HCT116 (cell line): ENCODE results near the gene PPP2R3A. TPM values are rescaled to one million over a fixed set of nuclear protein-coding genes. Genes with fewer than 3 reads are reported as not detected.
"Not testable (repeated sequence)": the region's sequence is repeated elsewhere in the genome, so short reads cannot be mapped to it uniquely, and the experiment has no call there.

Experiments used
- ATAC-seq: fragments of 200-7000 bp; cut with Tn5 transposase; 2 replicates; pipeline ENCODE4 v1.9.1; 2020; ENCODE audit warnings: mild to moderate bottlenecking, moderate library complexity
- BruUV-seq: library from RNA; stranded (reverse); fragments of 400-500 nt; replicated peaks from 2 replicates; lab custom pipeline; 2021; lab: Mats Ljungman, UMichigan
- CTCF ChIA-PET: fragments of 300-600 bp; sonication (Branson Sonifier 250); formaldehyde crosslinking; loops from one replicate; lab custom pipeline; 2021; ENCODE audit warnings: antibody characterized with exemption; lab: Charles Lee
- POLR2A ChIA-PET: fragments of 300-600, 350-600 bp; sonication (Branson Sonifier 250); formaldehyde crosslinking; loops from one replicate; lab custom pipeline; 2021; ENCODE audit warnings: antibody characterized with exemption; lab: Charles Lee
- RAD21 ChIA-PET, 2 experiments: fragments of 300-600 bp; sonication (Branson Sonifier 250); formaldehyde crosslinking; loops; one replicate each; lab custom pipeline; 2023; ENCODE audit warnings: low total read pairs in 2 of 2; ENCODE audit not compliant: uncharacterized antibody in 2 of 2, unreplicated experiment in 2 of 2, low non-redundant PET in 1 of 2; lab: Charles Lee
- DNase-seq: peaks from one replicate; pipeline ENCODE4 v3.0.0-alpha.2; 2010; ENCODE audit warnings: low read depth, low spot score
- H2AFZ ChIP-seq: fragments of 200-600 bp; shearing (Covaris generic), sonication (generic); 2 replicates; pipeline ENCODE4 v1.6.1; 2017; ENCODE audit warnings: low read depth, mixed run types, mixed read lengths, antibody characterized with exemption, low read length; ENCODE audit not compliant: poor library complexity, severe bottlenecking
- H3K27ac ChIP-seq: 2 replicates; pipeline ENCODE4 v1.5.1; 2012; ENCODE audit warnings: low read depth, low read length
- H3K27me3 ChIP-seq: fragments of 200-600 bp; sonication (generic); 2 replicates; pipeline ENCODE4 v1.6.1; 2016; ENCODE audit warnings: mixed run types, low read length, mixed read lengths; ENCODE audit not compliant: insufficient read depth
- H3K36me3 ChIP-seq, 2 experiments: fragments of 200-500 bp in 1 of 2; fragments of 200-600 bp in 1 of 2; sonication (Bioruptor generic) in 1 of 2; sonication (generic) in 1 of 2; 2 replicates each; pipeline versions ENCODE4 v1.5.1 to v1.6.1; 2014 to 2016; ENCODE audit warnings: low read length in 2 of 2, inconsistent platforms in 1 of 2, mixed read lengths in 1 of 2, mixed run types in 1 of 2; ENCODE audit not compliant: insufficient read depth in 2 of 2, control insufficient read depth in 1 of 2
- H3K4me1 ChIP-seq, 2 experiments: fragments of 200-600 bp in 1 of 2; sonication (generic) in 1 of 2; 2 replicates each; pipeline versions ENCODE4 v1.5.1 to v1.6.1; 2012 to 2017; ENCODE audit warnings: low read length in 2 of 2, inconsistent platforms in 1 of 2, mild to moderate bottlenecking in 1 of 2, mixed read lengths in 1 of 2, mixed run types in 1 of 2, moderate library complexity in 1 of 2; ENCODE audit not compliant: insufficient read depth in 2 of 2, control insufficient read depth in 1 of 2
- H3K4me2 ChIP-seq: fragments of 200-600 bp; sonication (generic); 2 replicates; pipeline ENCODE4 v1.6.1; 2017; ENCODE audit warnings: mixed run types, low read length, mixed read lengths
- H3K4me3 ChIP-seq, 2 experiments: fragments of 200-600 bp in 1 of 2; sonication (generic) in 1 of 2; replicated peaks in 1 of 2; 2 replicates each; pipeline ENCODE4 v1.5.1; 2011 to 2016; ENCODE audit warnings: low read length in 2 of 2, control low read depth in 1 of 2, low read depth in 1 of 2, mild to moderate bottlenecking in 1 of 2, mixed read lengths in 1 of 2, mixed run types in 1 of 2
- H3K79me2 ChIP-seq: fragments of 200-600 bp; sonication (generic); 2 replicates; pipeline ENCODE4 v1.6.1; 2017; ENCODE audit warnings: mild to moderate bottlenecking, mixed run types, low read length, moderate library complexity, mixed read lengths; ENCODE audit not compliant: insufficient read depth
- H3K9ac ChIP-seq: fragments of 200-600 bp; sonication (generic); 2 replicates; pipeline ENCODE4 v1.6.1; 2016; ENCODE audit warnings: low read length, mixed read lengths
- H3K9me2 ChIP-seq: fragments of 200-600 bp; sonication (generic), shearing (Covaris generic); 2 replicates; pipeline ENCODE4 v1.6.1; 2017; ENCODE audit warnings: mixed run types, mild to moderate bottlenecking, moderate library complexity; ENCODE audit not compliant: insufficient read depth
- H3K9me3 ChIP-seq, 2 experiments: fragments of 200-500 bp in 1 of 2; fragments of 200-600 bp in 1 of 2; sonication (Bioruptor generic) in 1 of 2; sonication (generic) in 1 of 2; 2 replicates each; pipeline ENCODE4 v1.6.1; 2014 to 2017; ENCODE audit warnings: low read length in 2 of 2, mixed read lengths in 2 of 2, inconsistent platforms in 1 of 2, low read depth in 1 of 2, mild to moderate bottlenecking in 1 of 2, mixed run types in 1 of 2, moderate library complexity in 1 of 2; ENCODE audit not compliant: control insufficient read depth in 1 of 2, insufficient read depth in 1 of 2
- H4K20me1 ChIP-seq: fragments of 200-600 bp; sonication (generic), shearing (Covaris generic); 2 replicates; pipeline ENCODE4 v1.6.1; 2017; ENCODE audit warnings: mixed run types, mild to moderate bottlenecking, moderate library complexity; ENCODE audit not compliant: insufficient read depth
- CBX3 ChIP-seq: IDR thresholded peaks from 2 replicates; pipeline ENCODE4 v1.6.1; 2012; ENCODE audit warnings: low read depth
- CEBPB ChIP-seq: IDR thresholded peaks from 2 replicates; pipeline ENCODE4 v1.6.1; 2012; ENCODE audit warnings: low read depth
- EGR1 ChIP-seq: IDR thresholded peaks from 2 replicates; pipeline ENCODE4 v1.6.1; 2012; ENCODE audit warnings: low read depth
- ELF1 ChIP-seq: IDR thresholded peaks from 2 replicates; pipeline ENCODE4 v1.6.1; 2012; ENCODE audit warnings: low read depth, borderline replicate concordance
- EZH2 ChIP-seq: fragments of 200-600 bp; sonication (generic); IDR thresholded peaks from 2 replicates; pipeline ENCODE4 v1.6.1; 2017; ENCODE audit warnings: antibody characterized with exemption, mixed run types
- MAX ChIP-seq: IDR thresholded peaks from 2 replicates; pipeline ENCODE4 v1.6.1; 2012
- POLR2A ChIP-seq: IDR thresholded peaks from 2 replicates; pipeline ENCODE4 v1.7.0; 2011; ENCODE audit warnings: borderline replicate concordance; ENCODE audit not compliant: insufficient read depth, insufficient read length; ENCODE audit errors: extremely low read depth
- RAD21 ChIP-seq: IDR thresholded peaks from 2 replicates; pipeline ENCODE4 v1.6.1; 2012; ENCODE audit warnings: low read depth, mild to moderate bottlenecking
- SIN3A ChIP-seq: IDR thresholded peaks from 2 replicates; pipeline ENCODE4 v1.6.1; 2012; ENCODE audit warnings: low read depth
- SP1 ChIP-seq: IDR thresholded peaks from 2 replicates; pipeline ENCODE4 v1.6.1; 2012; ENCODE audit warnings: low read depth
- SRF ChIP-seq: IDR thresholded peaks from 2 replicates; pipeline ENCODE4 v1.6.1; 2012; ENCODE audit warnings: low read depth
- YY1 ChIP-seq: IDR thresholded peaks from 2 replicates; pipeline ENCODE4 v1.6.1; 2011; ENCODE audit warnings: low read length, low read depth, moderate library complexity, mild to moderate bottlenecking; ENCODE audit not compliant: insufficient replicate concordance; ENCODE audit errors: extremely low read depth
- ZFX ChIP-seq: fragments of 450-650 bp; IDR thresholded peaks from 2 replicates; pipeline ENCODE4 v1.6.1; 2017
- intact Hi-C: fragments of 100-400 bp; cut with micrococcal nuclease; formaldehyde crosslinking; loops from 2 replicates; pipeline ENCODE4 v1.10.0; 2022
- total RNA-seq: library from RNA; stranded (reverse); gene quantifications from one replicate; pipeline ENCODE4 v1.2.1, GENCODE V29; 2021; ENCODE audit not compliant: unreplicated experiment
- TF ChIP-seq, protein P1 (sequence below), 3 experiments: fragments of 200-600 bp in 1 of 3; sonication (generic) in 1 of 3; IDR thresholded peaks in 2 of 3; conservative IDR thresholded peaks in 1 of 3; 2 replicates each; pipeline ENCODE4 v1.5.1; 2012 to 2017; ENCODE audit warnings: low read depth in 2 of 3, low read length in 2 of 3, antibody characterized with exemption in 1 of 3, borderline replicate concordance in 1 of 3, control low read depth in 1 of 3, mild to moderate bottlenecking in 1 of 3, mixed read lengths in 1 of 3, mixed run types in 1 of 3, moderate library complexity in 1 of 3; ENCODE audit not compliant: insufficient read depth in 1 of 3

PPP2R3A gene
- total RNA-seq, 1 experiment from 2014 or later, result 6.1 TPM

- H3K36me3 ChIP-seq, result no peaks in the 10 kb centered on the region
- intact Hi-C loops, result no loop called here
- H3K9ac ChIP-seq, result no peak overlapping the region
- DNase-seq, result no peak
- BruUV-seq, result no TSS peak
- no peaks in the 10 kb centered on the region for H3K4me1 ChIP-seq
- no peaks in the 10 kb centered on the region for H3K27me3 ChIP-seq
- TF ChIP-seq MAX, result no peak
- no peak for TF ChIP-seq RAD21
- TF ChIP-seq SRF, result no peak
- no peak for TF ChIP-seq CBX3
- TF ChIP-seq, protein P1, sequence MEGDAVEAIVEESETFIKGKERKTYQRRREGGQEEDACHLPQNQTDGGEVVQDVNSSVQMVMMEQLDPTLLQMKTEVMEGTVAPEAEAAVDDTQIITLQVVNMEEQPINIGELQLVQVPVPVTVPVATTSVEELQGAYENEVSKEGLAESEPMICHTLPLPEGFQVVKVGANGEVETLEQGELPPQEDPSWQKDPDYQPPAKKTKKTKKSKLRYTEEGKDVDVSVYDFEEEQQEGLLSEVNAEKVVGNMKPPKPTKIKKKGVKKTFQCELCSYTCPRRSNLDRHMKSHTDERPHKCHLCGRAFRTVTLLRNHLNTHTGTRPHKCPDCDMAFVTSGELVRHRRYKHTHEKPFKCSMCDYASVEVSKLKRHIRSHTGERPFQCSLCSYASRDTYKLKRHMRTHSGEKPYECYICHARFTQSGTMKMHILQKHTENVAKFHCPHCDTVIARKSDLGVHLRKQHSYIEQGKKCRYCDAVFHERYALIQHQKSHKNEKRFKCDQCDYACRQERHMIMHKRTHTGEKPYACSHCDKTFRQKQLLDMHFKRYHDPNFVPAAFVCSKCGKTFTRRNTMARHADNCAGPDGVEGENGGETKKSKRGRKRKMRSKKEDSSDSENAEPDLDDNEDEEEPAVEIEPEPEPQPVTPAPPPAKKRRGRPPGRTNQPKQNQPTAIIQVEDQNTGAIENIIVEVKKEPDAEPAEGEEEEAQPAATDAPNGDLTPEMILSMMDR (IDR thresholded peaks at IDR 0.05 in 2 of 3, conservative IDR thresholded peaks at IDR 0.05 in 1 of 3; ENCODE audit: borderline replicate concordance in 1 of 3, insufficient read depth in 1 of 3, low read depth in 2 of 3, low read length in 2 of 3), result no peak
- no peak for TF ChIP-seq ELF1
- TF ChIP-seq EGR1, result no peak
- TF ChIP-seq SIN3A, result no peak
- no peak for TF ChIP-seq CEBPB
- no peak for TF ChIP-seq ZFX
- TF ChIP-seq YY1, result no peak
- TF ChIP-seq POLR2A, result no peak
- TF ChIP-seq SP1, result no peak
- TF ChIP-seq EZH2, result no peak
- ChIA-PET CTCF (no interaction called here), POLR2A (no interaction called here), RAD21 (no interaction called here)
- no peaks in the 10 kb centered on the region for H4K20me1 ChIP-seq
- H3K9me2 ChIP-seq, result no peaks in the 10 kb centered on the region
- H3K4me3 ChIP-seq, result no peak overlapping the region
- H2AFZ ChIP-seq, result no peak overlapping the region
- no peaks in the 10 kb centered on the region for H3K9me3 ChIP-seq
- ATAC-seq, result no peak
- no peaks in the 10 kb centered on the region for H3K79me2 ChIP-seq
- H3K4me2 ChIP-seq, result no peak overlapping the region
- no peak overlapping the region for H3K27ac ChIP-seq
Observed at GRCh38 chr3:136122006-136122405, 156.5 kb downstream of the PPP2R3A start.

DNA sequence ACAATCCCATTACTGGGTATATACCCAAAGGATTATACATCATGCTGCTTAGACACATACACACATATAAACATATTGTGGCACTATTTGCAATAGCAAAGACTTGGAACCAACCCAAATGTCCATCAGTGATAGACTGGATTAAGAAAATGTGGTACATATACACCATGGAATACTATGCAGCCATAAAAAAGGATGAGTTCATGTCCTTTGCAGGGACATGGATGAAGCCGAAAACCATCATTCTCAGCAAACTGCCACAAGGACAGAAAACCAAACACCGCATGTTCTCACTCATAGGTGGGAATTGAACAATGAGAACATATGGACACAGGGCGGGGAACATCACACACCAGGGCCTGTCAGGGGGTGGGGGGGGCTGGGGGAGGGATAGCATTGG is 166.1 kb downstream of the PPP2R3A start:
- intact Hi-C loops, H3K27ac ChIP-seq, H4K20me1 ChIP-seq, H3K4me1 ChIP-seq, CTCF ChIA-PET, H3K4me2 ChIP-seq, H3K79me2 ChIP-seq, RAD21 ChIA-PET, BruUV-seq, H3K4me3 ChIP-seq, POLR2A ChIA-PET, H3K9ac ChIP-seq, H3K9me2 ChIP-seq, H3K9me3 ChIP-seq, ATAC-seq, H3K36me3 ChIP-seq, H3K27me3 ChIP-seq, H2AFZ ChIP-seq, DNase-seq: not testable (repeated sequence)
